T-cell (primary cell): ENCODE measurements around the gene NTRK1. TPM values are rescaled to one million over a fixed set of nuclear protein-coding genes. Genes with fewer than 3 reads are reported as not detected.
A peak's percentile ranks its signal among the peaks of the same experiment; 100 is the strongest.

Experiments used
- ATAC-seq, 4 experiments: fragments of 200-7000 bp in 3 of 4; fragments of 150-1000 bp in 1 of 4; cut with Tn5 transposase; replicated peaks in 1 of 4; 1 replicate in 3 of 4; 2 replicates in 1 of 4; pipeline ENCODE4 v1.10.0; 2021; ENCODE audit warnings: moderate library complexity in 3 of 4, mild to moderate bottlenecking in 2 of 4, moderate number of reproducible peaks in 1 of 4
- CTCF ChIA-PET, 2 donors: fragments of 300-600 bp; sonication (Branson Sonifier 250); formaldehyde crosslinking; loops; one replicate each; lab custom pipeline; 2022; ENCODE audit warnings: antibody characterized with exemption in 2 of 2; lab: Charles Lee
- POLR2A ChIA-PET, 2 donors: fragments of 300-600 bp; sonication (Branson Sonifier 250); formaldehyde crosslinking; loops; one replicate each; lab custom pipeline; 2022; ENCODE audit warnings: antibody characterized with exemption in 2 of 2; lab: Charles Lee
- DNase-seq, 35 experiments: peaks; one replicate each; pipeline versions ENCODE4 v3.0.0 to v3.0.0-alpha.2; 2013 to 2023
- H3K27ac ChIP-seq: one replicate; pipeline ENCODE4 v1.5.1; 2013; ENCODE audit warnings: low read length
- H3K27me3 ChIP-seq, 2 experiments: replicated peaks in 1 of 2; 1 replicate in 1 of 2; 2 replicates in 1 of 2; pipeline versions ENCODE4 v1.6.1 to v1.7.0; 2013; ENCODE audit warnings: low read length in 1 of 2, mixed read lengths in 1 of 2; ENCODE audit not compliant: control insufficient read depth in 2 of 2, insufficient read depth in 2 of 2; ENCODE audit errors: extremely low read depth in 1 of 2
- H3K36me3 ChIP-seq, 2 donors: 1 replicate in 1 of 2; 2 replicates in 1 of 2; pipeline versions ENCODE4 v1.6.1 to v1.7.0; 2013; ENCODE audit warnings: low read length in 1 of 2; ENCODE audit not compliant: control insufficient read depth in 2 of 2, insufficient read depth in 1 of 2; ENCODE audit errors: extremely low read depth in 1 of 2
- H3K4me1 ChIP-seq, 2 experiments: 1 replicate in 1 of 2; 2 replicates in 1 of 2; pipeline versions ENCODE4 v1.6.1 to v1.7.0; 2013; ENCODE audit warnings: low read length in 2 of 2, mixed read lengths in 1 of 2; ENCODE audit not compliant: insufficient read depth in 2 of 2, control insufficient read depth in 1 of 2; ENCODE audit errors: extremely low read depth in 1 of 2
- H3K4me3 ChIP-seq, 2 donors: 1 replicate in 1 of 2; 2 replicates in 1 of 2; pipeline versions ENCODE4 v1.5.1 to v1.7.0; 2013; ENCODE audit warnings: mild to moderate bottlenecking in 2 of 2, low read length in 1 of 2, moderate library complexity in 1 of 2; ENCODE audit not compliant: control insufficient read depth in 1 of 2; ENCODE audit errors: extremely low read depth in 1 of 2
- H3K9me3 ChIP-seq: 2 replicates; pipeline ENCODE4 v1.7.0; 2013
- H3K27ac Mint-ChIP-seq, 2 donors: one replicate each; pipeline ENCODE4 v1.8.0; 2020 to 2021; ENCODE audit warnings: mild to moderate bottlenecking in 2 of 2, mixed read lengths in 2 of 2
- H3K27me3 Mint-ChIP-seq, 2 donors: one replicate each; pipeline ENCODE4 v1.8.0; 2021 to 2022; ENCODE audit warnings: mixed read lengths in 2 of 2
- H3K36me3 Mint-ChIP-seq: one replicate; pipeline ENCODE4 v1.8.0; 2021; ENCODE audit warnings: mixed read lengths
- H3K4me1 Mint-ChIP-seq, 3 donors: one replicate each; pipeline ENCODE4 v1.8.0; 2020 to 2022; ENCODE audit warnings: mixed read lengths in 3 of 3, mild to moderate bottlenecking in 1 of 3
- H3K4me3 Mint-ChIP-seq, 3 donors: one replicate each; pipeline ENCODE4 v1.8.0; 2020 to 2022; ENCODE audit warnings: mild to moderate bottlenecking in 3 of 3, mixed read lengths in 3 of 3, moderate library complexity in 3 of 3
- H3K9me3 Mint-ChIP-seq, 3 donors: one replicate each; pipeline ENCODE4 v1.8.0; 2020 to 2022; ENCODE audit warnings: mixed read lengths in 3 of 3
- WGBS: methylation state at CpG from one replicate; pipeline ENCODE4 v1.1.5; 2013; ENCODE audit warnings: missing lambda C conversion rate; ENCODE audit not compliant: insufficient coverage; 5-methylcytosine and 5-hydroxymethylcytosine counted together
- total RNA-seq, 35 experiments: library from RNA in 6 of 35; stranded (reverse) in 6 of 35; fragments of 120-200 nt in 1 of 35; gene quantifications; one replicate each; pipeline versions ENCODE4 v1.2.1 to v1.2.4 and lab custom pipeline; 2013 to 2026

The NTRK1 gene
- total RNA-seq, 5 donors from 2014 or later (not counting 1 experiment from before 2014, with no cell fraction given), result 0.36 to 1.2 (median 0.60) TPM

DNA sequence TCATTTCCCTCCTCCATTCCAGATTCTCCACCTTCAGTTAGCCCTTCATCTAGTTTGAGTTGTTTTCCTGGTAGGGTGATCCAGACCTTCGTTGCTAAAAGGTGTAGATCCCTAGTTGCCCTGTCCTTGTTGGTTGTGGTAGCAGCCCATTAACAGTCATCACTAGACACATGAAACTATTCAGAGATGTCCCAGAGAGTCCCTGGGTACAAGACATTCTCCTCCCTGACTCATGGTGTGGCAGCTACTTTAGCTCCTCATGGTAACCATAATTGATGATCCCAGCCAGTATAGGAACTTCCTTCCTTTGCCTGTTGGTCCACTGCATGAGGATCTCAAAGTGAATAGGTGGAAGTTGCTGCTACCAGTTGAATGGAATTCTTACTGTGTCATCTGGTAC is 38.0 kb upstream of the NTRK1 start:
- no peaks in the 10 kb centered on the region for H3K27me3 Mint-ChIP-seq
- H3K27ac ChIP-seq, result no peak overlapping the region
- H3K36me3 Mint-ChIP-seq, result no peaks in the 10 kb centered on the region
- no peak for DNase-seq
- WGBS, result no CpG with 5 or more reads among the region's 1 CpG
- no peak overlapping the region for H3K4me3 Mint-ChIP-seq
- no peaks in the 10 kb centered on the region for H3K27me3 ChIP-seq
- peaks cover 0 to 2% of the 10 kb centered on the region in 2 experiments for H3K4me1 ChIP-seq
- ChIA-PET POLR2A (interaction anchor here in 1 of 2 donors (0.6 kb wide), 3 partner anchors 18 to 603 kb away, joined by 3 to 8 read pairs (median 6); no protein-coding TSS in a partner anchor), CTCF (interaction anchor here in 1 of 2 donors (0.8 to 1.5 kb wide), 4 partner anchors 10 to 37 kb away, joined by 3 to 8 read pairs (median 4); partner anchors contain the start of gene NTRK1)
- ATAC-seq, result no peak
- H3K4me3 ChIP-seq, result no peak overlapping the region
- H3K36me3 ChIP-seq, result no peaks in the 10 kb centered on the region
- H3K9me3 ChIP-seq, result no peaks in the 10 kb centered on the region
- no peaks in the 10 kb centered on the region for H3K9me3 Mint-ChIP-seq
- no peak overlapping the region for H3K27ac Mint-ChIP-seq
- peaks cover 0 to 21% (median 18%) of the 10 kb centered on the region in 3 donors for H3K4me1 Mint-ChIP-seq

DNA sequence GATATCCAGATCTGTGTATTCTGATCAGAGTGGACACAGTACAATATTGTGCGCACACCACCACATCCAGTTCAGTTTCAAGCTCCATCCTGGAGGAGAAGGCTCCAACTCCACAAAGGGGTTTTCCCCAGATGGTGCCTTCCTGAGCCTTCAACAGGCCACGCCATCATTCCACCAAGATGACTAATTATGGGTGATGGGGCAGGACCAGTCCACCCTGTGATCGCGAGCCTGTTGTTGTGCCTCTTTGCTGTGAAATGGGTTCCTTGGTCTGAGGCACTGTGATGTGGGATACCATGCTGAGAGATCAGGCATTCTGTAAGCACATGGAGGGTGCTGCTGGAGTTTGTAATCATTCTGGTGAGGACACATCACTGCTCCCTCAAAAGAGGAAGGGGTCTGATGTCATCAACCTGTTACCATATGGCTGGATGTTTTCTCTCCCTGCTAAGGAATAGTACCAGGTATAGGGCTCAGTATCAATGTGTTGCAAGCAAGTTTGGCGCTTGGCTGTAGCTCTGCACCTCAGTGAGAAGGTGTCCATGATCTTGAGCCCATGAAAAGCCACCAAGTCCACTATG is 37.4 kb upstream of the NTRK1 start:
- H3K4me3 Mint-ChIP-seq, result no peak overlapping the region
- H3K27me3 Mint-ChIP-seq, result no peaks in the 10 kb centered on the region
- Histone ChIP-seq H3K27ac (no peak overlapping the region), H3K9me3 (no peaks in the 10 kb centered on the region), H3K4me1 (no peaks in the 10 kb centered on the region), H3K36me3 (no peaks in the 10 kb centered on the region), H3K27me3 (peaks cover 0 to 1% of the 10 kb centered on the region in 2 experiments), H3K4me3 (no peak overlapping the region)
- no peak overlapping the region for H3K27ac Mint-ChIP-seq
- CTCF ChIA-PET, result interaction anchor here in 1 of 2 donors (1.0 kb wide), 1 partner anchor 10 kb away, joined by 4 read pairs; no protein-coding TSS in a partner anchor
- H3K4me1 Mint-ChIP-seq, result peaks cover 0 to 18% (median 14%) of the 10 kb centered on the region in 3 donors
- no peaks in the 10 kb centered on the region for H3K36me3 Mint-ChIP-seq
- H3K9me3 Mint-ChIP-seq, result no peaks in the 10 kb centered on the region
- POLR2A ChIA-PET, result no interaction called here
- WGBS, result 75% methylated on average over 1 of the region's 5 CpGs
- no peak for ATAC-seq
- DNase-seq, result no peak

DNA sequence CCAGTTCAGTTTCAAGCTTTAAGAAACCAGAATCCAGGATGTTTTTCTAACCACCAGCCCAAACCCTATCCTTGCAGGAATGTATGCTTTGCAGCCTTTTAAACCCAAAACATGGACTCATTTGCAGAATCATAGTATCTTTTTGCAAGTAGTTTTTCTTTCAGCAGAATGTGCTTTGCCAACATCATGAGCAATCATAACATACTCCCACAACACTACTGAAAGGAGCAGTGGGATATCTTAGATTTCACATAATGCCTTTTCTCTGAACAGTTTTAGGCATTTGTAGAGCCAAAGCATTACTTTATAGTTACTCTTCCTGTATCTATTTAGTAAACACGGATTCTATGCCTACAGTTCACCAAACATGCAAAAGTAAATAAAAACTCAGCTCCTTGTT is 34.0 kb upstream of the NTRK1 start:
- H3K27me3 Mint-ChIP-seq, result peaks cover 8 to 9% of the 10 kb centered on the region in 2 donors
- ATAC-seq, result no peak
- H3K4me3 ChIP-seq, result no peak overlapping the region
- no peaks in the 10 kb centered on the region for H3K9me3 Mint-ChIP-seq
- no peaks in the 10 kb centered on the region for H3K36me3 ChIP-seq
- no peak for DNase-seq
- H3K4me1 ChIP-seq, result no peaks in the 10 kb centered on the region
- peaks cover 0 to 13% of the 10 kb centered on the region in 2 experiments for H3K27me3 ChIP-seq
- H3K36me3 Mint-ChIP-seq, result no peaks in the 10 kb centered on the region
- H3K9me3 ChIP-seq, result no peaks in the 10 kb centered on the region
- ChIA-PET CTCF (interaction anchor here (0.6 to 2.2 kb wide), 2 partner anchors 13 to 32 kb away, joined by 5 to 9 read pairs; no protein-coding TSS in a partner anchor), POLR2A (no interaction called here)
- peaks cover 0 to 11% (median 10%) of the 10 kb centered on the region in 3 donors for H3K4me1 Mint-ChIP-seq
- no peak overlapping the region for H3K27ac Mint-ChIP-seq
- no peak overlapping the region for H3K27ac ChIP-seq
- no CpG with 5 or more reads among the region's 1 CpG for WGBS
- H3K4me3 Mint-ChIP-seq, result no peak overlapping the region

DNA sequence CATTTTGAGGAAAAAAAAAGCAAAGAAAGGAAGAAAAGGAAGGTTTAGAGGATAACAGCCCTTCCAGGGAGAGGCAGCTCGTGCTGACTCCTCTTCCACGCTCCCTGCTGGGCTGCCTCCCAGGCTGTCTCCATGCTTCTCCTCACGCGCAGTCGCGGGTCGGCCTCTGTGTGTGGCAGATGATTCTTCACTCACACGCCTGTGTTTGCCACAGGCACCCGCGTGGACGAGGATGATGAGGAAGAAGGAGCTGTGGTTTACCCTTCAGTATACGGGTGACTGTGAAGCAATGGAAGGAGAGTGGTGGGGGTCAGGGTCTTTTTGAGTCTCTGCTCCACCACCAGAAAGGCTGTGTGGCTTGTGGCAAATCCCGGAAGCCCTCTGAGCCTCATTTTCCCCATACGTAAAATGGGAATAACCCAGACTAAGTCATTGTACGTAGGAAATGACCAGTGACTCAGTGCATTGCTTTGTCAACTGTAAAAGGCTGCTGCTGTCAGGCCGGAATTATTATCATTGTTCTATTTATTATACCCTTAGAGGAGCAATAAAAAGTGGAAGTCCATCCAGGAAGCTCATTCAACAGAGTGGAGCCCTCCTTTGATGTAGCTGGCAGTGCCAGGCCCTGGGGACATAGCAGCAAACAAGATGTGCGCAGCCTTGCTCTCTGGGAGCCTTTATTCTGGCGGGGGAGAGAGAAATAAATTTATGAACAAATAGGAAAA is 32.1 kb upstream of the NTRK1 start:
- no peaks in the 10 kb centered on the region for H3K9me3 ChIP-seq
- H3K36me3 ChIP-seq, result no peaks in the 10 kb centered on the region
- Mint-ChIP-seq H3K4me3 (no peak overlapping the region), H3K9me3 (no peaks in the 10 kb centered on the region), H3K27ac (no peak overlapping the region), H3K4me1 (no peaks in the 10 kb centered on the region), H3K27me3 (peaks cover 8 to 14% of the 10 kb centered on the region in 2 donors), H3K36me3 (no peaks in the 10 kb centered on the region)
- WGBS, result 93% methylated on average over 5 of the region's 18 CpGs
- H3K4me3 ChIP-seq, result no peak overlapping the region
- H3K27ac ChIP-seq, result no peak overlapping the region
- no peaks in the 10 kb centered on the region for H3K4me1 ChIP-seq
- peaks cover 0 to 13% of the 10 kb centered on the region in 2 experiments for H3K27me3 ChIP-seq
- ATAC-seq, result no peak
- no peak for DNase-seq
- POLR2A ChIA-PET, result no interaction called here
- CTCF ChIA-PET, result interaction anchor here in 1 of 2 donors (1.7 kb wide), 1 partner anchor 10 kb away, joined by 6 read pairs; no protein-coding TSS in a partner anchor

DNA sequence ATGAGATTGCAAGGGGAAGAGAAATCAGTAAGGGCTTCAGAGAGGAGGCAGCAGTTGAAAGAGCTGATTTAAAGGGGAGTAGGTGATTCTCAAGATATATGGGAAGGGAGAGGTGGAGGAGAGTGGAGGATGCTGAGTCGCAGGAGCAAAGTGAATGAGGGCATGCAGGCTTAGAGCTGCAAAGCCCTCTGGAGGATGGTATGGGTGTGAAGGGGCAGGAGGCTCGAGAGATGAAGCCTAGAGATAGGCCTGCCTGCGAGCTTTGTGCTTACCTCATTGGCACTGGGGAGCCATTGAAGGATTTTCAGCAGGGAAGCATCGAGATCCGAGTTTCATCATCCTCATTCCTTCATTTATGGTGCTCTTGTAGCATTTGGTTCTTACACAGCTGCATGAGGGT is 28.2 kb upstream of the NTRK1 start:
- CTCF ChIA-PET, result interaction anchor here in 1 of 2 donors (0.8 kb wide), 1 partner anchor 27 kb away, joined by 3 read pairs; no protein-coding TSS in a partner anchor
- H3K4me3 Mint-ChIP-seq, result no peak overlapping the region
- no peak overlapping the region for H3K27ac Mint-ChIP-seq

DNA sequence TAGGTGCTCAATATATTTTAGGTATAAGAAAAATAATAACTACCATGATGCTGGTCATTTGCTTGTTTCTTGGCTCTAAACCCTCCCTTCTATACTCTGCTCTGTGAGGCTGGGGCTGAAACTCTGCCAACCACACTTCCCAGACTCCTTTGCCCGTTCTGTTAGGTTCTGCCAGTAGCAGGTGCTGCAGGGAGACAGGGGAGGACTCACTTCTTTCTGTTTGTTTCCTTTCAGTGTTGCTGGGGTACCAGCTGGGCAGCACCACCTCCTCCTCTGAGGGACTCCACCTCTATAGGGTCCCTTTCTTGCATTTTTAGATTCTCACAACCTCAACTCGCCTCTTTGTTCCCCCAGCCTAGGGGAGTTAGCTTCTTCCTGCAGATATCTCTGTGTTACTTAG is 27.1 kb upstream of the NTRK1 start:
- ChIA-PET CTCF (interaction anchor here in 1 of 2 donors (1.3 kb wide), 1 partner anchor 11 kb away, joined by 4 read pairs; no protein-coding TSS in a partner anchor), POLR2A (no interaction called here)
- Histone ChIP-seq H3K4me1 (peaks cover 0 to 11% of the 10 kb centered on the region in 2 experiments), H3K9me3 (no peaks in the 10 kb centered on the region), H3K4me3 (no peak overlapping the region), H3K36me3 (no peaks in the 10 kb centered on the region), H3K27me3 (peaks cover 0 to 34% of the 10 kb centered on the region in 2 experiments), H3K27ac (no peak overlapping the region)
- peaks cover 13 to 21% of the 10 kb centered on the region in 2 donors for H3K27me3 Mint-ChIP-seq
- H3K4me3 Mint-ChIP-seq, result no peak overlapping the region
- peaks cover 9 to 20% (median 11%) of the 10 kb centered on the region in 3 donors for H3K4me1 Mint-ChIP-seq
- H3K27ac Mint-ChIP-seq, result no peak overlapping the region
- ATAC-seq (peak in 1 of 4 experiments; percentile 83), DNase-seq (peak in 2 of 35 experiments; percentile 14 to 48)
- H3K9me3 Mint-ChIP-seq, result no peaks in the 10 kb centered on the region
- H3K36me3 Mint-ChIP-seq, result no peaks in the 10 kb centered on the region
- no CpG with 5 or more reads among the region's 2 CpGs for WGBS

More for the DNA sequence above, 28.2 kb upstream of the NTRK1 start:
- H3K27me3 ChIP-seq, result peaks cover 0 to 29% of the 10 kb centered on the region in 2 experiments
- peaks cover 0 to 11% of the 10 kb centered on the region in 2 experiments for H3K4me1 ChIP-seq
- H3K36me3 ChIP-seq, result no peaks in the 10 kb centered on the region
- ATAC-seq, result no peak
- Mint-ChIP-seq H3K9me3 (no peaks in the 10 kb centered on the region), H3K36me3 (no peaks in the 10 kb centered on the region), H3K27me3 (peaks cover 10 to 20% of the 10 kb centered on the region in 2 donors), H3K4me1 (peaks cover 9 to 19% (median 10%) of the 10 kb centered on the region in 3 donors)
- POLR2A ChIA-PET, result no interaction called here
- DNase-seq, result no peak
- H3K4me3 ChIP-seq, result no peak overlapping the region
- no peak overlapping the region for H3K27ac ChIP-seq
- no peaks in the 10 kb centered on the region for H3K9me3 ChIP-seq
- 73% methylated on average over 3 of the region's 5 CpGs for WGBS
